ENCODE data around the gene OTULIN. TPM values are rescaled to one million over a fixed set of nuclear protein-coding genes. Genes with fewer than 3 reads are reported as not detected.

The OTULIN gene
- total and polyA plus RNA-seq, 2 experiments from 2014 or later, result 24.3 to 43.9 TPM

DNA sequence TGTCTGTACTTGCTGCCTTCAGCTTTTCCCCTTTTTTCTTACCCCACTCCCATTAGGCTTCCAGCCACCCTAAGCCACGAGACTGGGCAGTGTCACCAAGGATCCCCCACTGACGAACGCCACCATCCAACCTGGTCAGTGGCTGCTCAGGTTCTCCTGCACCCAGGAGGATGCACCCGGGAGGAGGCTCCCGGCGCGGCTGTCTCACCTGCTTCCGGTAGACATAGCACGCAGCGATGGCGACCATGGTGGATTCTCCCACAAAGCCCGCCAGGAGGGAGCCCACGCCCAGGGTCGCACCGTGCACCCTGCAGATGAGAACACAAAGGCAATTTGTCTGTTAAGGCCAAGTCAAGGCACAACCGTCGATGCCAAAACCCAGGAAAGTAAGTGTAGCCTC lies 48.1 kb downstream of the OTULIN start:
- no peak for ATAC-seq
- Mint-ChIP-seq H3K4me1 (no peaks in the 10 kb centered on the region), H3K4me3 (no peak overlapping the region), H3K9me3 (peaks cover 20% of the 10 kb centered on the region; the same call in 2 of the 3 replicates), H3K27ac (no peak overlapping the region), H3K27me3 (ENCODE audit: insufficient read depth, low read depth, poor library complexity) (peaks cover 24% of the 10 kb centered on the region), H3K36me3 (ENCODE audit: low read depth) (peaks cover 73% of the 10 kb centered on the region)
- H2AFZ ChIP-seq, result no peak overlapping the region
- H3K9me2 ChIP-seq (ENCODE audit: insufficient read depth), result no peaks in the 10 kb centered on the region
- H3K4me3 ChIP-seq, result no peak overlapping the region
- no peaks in the 10 kb centered on the region; the same call in 1 of the 2 replicates for H3K36me3 ChIP-seq (ENCODE audit: insufficient read depth)
- H3K27ac ChIP-seq (ENCODE audit: low read depth), result no peak overlapping the region
- no peak for DNase-seq (ENCODE audit: low spot score)
- H3F3A ChIP-seq (replicated peaks; ENCODE audit: low read depth), result no peaks in the 10 kb centered on the region
- H3K4me2 ChIP-seq, result no peak overlapping the region
- no peaks in the 10 kb centered on the region for H3K79me2 ChIP-seq (replicated peaks; ENCODE audit: insufficient read depth)
- H4K20me1 ChIP-seq (replicated peaks; ENCODE audit: insufficient read depth), result no peaks in the 10 kb centered on the region
- TF ChIP-seq, protein P1, sequence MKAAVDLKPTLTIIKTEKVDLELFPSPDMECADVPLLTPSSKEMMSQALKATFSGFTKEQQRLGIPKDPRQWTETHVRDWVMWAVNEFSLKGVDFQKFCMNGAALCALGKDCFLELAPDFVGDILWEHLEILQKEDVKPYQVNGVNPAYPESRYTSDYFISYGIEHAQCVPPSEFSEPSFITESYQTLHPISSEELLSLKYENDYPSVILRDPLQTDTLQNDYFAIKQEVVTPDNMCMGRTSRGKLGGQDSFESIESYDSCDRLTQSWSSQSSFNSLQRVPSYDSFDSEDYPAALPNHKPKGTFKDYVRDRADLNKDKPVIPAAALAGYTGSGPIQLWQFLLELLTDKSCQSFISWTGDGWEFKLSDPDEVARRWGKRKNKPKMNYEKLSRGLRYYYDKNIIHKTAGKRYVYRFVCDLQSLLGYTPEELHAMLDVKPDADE (IDR thresholded peaks at IDR 0.05), result no peak
- TF ChIP-seq EZH2phosphoT487 (IDR thresholded peaks at IDR 0.05; ENCODE audit: unreplicated experiment) (no peak), ZNF462 (CRISPR knock-in tag; IDR thresholded peaks at IDR 0.05) (no peak), CREB1 (CRISPR knock-in tag; IDR thresholded peaks at IDR 0.05; ENCODE audit: low read depth) (no peak)
- TF ChIP-seq, protein P2, sequence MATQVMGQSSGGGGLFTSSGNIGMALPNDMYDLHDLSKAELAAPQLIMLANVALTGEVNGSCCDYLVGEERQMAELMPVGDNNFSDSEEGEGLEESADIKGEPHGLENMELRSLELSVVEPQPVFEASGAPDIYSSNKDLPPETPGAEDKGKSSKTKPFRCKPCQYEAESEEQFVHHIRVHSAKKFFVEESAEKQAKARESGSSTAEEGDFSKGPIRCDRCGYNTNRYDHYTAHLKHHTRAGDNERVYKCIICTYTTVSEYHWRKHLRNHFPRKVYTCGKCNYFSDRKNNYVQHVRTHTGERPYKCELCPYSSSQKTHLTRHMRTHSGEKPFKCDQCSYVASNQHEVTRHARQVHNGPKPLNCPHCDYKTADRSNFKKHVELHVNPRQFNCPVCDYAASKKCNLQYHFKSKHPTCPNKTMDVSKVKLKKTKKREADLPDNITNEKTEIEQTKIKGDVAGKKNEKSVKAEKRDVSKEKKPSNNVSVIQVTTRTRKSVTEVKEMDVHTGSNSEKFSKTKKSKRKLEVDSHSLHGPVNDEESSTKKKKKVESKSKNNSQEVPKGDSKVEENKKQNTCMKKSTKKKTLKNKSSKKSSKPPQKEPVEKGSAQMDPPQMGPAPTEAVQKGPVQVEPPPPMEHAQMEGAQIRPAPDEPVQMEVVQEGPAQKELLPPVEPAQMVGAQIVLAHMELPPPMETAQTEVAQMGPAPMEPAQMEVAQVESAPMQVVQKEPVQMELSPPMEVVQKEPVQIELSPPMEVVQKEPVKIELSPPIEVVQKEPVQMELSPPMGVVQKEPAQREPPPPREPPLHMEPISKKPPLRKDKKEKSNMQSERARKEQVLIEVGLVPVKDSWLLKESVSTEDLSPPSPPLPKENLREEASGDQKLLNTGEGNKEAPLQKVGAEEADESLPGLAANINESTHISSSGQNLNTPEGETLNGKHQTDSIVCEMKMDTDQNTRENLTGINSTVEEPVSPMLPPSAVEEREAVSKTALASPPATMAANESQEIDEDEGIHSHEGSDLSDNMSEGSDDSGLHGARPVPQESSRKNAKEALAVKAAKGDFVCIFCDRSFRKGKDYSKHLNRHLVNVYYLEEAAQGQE (IDR thresholded peaks at IDR 0.05; ENCODE audit: unreplicated experiment), result no peak
- no peaks in the 10 kb centered on the region for H3K27me3 ChIP-seq (ENCODE audit: insufficient read depth)
- H3K4me1 ChIP-seq (ENCODE audit: insufficient read depth), result no peaks in the 10 kb centered on the region; the same call in 1 of the 2 replicates

Data from GM23338 (cell line).